HEK293 (cell line): ENCODE results near the gene NUP35.

ENCODE experiments used
- CTCF ChIA-PET: fragments of 350-600 bp; formaldehyde crosslinking; extraction: SDS; loops from one replicate; lab custom pipeline; 2021; ENCODE audit warnings: antibody characterized with exemption; lab: Yijun Ruan, JAX
- POLR2A ChIA-PET: fragments of 300-600 bp; formaldehyde crosslinking; extraction: SDS; loops from one replicate; lab custom pipeline; 2020; ENCODE audit warnings: antibody characterized with exemption, inconsistent platforms; lab: Yijun Ruan, JAX
- H3K27ac ChIP-seq: fragments of 200-500 bp; sonication (Bioruptor generic); 2 replicates; pipeline ENCODE4 v1.5.1; 2014; ENCODE audit warnings: low read depth, low read length, control low read depth, inconsistent platforms; ENCODE audit errors: extremely low read depth
- H3K36me3 ChIP-seq, 2 experiments: fragments of 200-500 bp in 1 of 2; sonication (Bioruptor generic) in 1 of 2; 1 replicate in 1 of 2; 2 replicates in 1 of 2; pipeline ENCODE4 v1.5.1; 2014 to 2017; ENCODE audit warnings: inconsistent platforms in 2 of 2, low read length in 2 of 2; ENCODE audit not compliant: control insufficient read depth in 2 of 2, insufficient read depth in 1 of 2
- H3K4me1 ChIP-seq: fragments of 200-500 bp; sonication (Bioruptor generic); 2 replicates; pipeline ENCODE4 v1.5.1; 2014; ENCODE audit warnings: mild to moderate bottlenecking, low read length, inconsistent platforms; ENCODE audit not compliant: control insufficient read depth, insufficient read depth
- H3K4me3 ChIP-seq: 2 replicates; pipeline ENCODE4 v1.5.1; 2011; ENCODE audit warnings: low read depth, mild to moderate bottlenecking, control low read depth, low read length, moderate library complexity
- H3K9me3 ChIP-seq: fragments of 200-500 bp; sonication (Bioruptor generic); 2 replicates; pipeline ENCODE4 v1.5.1; 2014; ENCODE audit warnings: low read depth, low read length, inconsistent platforms; ENCODE audit not compliant: control insufficient read depth, insufficient read depth
- GLIS1 ChIP-seq: fragments of 450-650 bp; formaldehyde crosslinking; IDR thresholded peaks from 2 replicates; pipeline ENCODE4 v1.5.1; 2016; ENCODE audit warnings: missing biosample characterization, missing genetic modification characterization
- HOXD13 ChIP-seq: sonication (generic); formaldehyde crosslinking; IDR thresholded peaks from 2 replicates; pipeline ENCODE4 v1.8.0; 2022; ENCODE audit warnings: missing genetic modification reagents, borderline replicate concordance
- KLF8 ChIP-seq: fragments of 450-650 bp; formaldehyde crosslinking; IDR thresholded peaks from 2 replicates; pipeline ENCODE4 v1.5.1; 2016; ENCODE audit warnings: missing biosample characterization, missing genetic modification characterization
- PATZ1 ChIP-seq: fragments of 450-650 bp; formaldehyde crosslinking; IDR thresholded peaks from 2 replicates; pipeline ENCODE4 v1.5.1; 2016; ENCODE audit warnings: missing biosample characterization, missing genetic modification characterization
- PBX3 ChIP-seq: sonication (generic); formaldehyde crosslinking; IDR thresholded peaks from 2 replicates; pipeline ENCODE4 v1.8.1; 2022; ENCODE audit warnings: mild to moderate bottlenecking, moderate library complexity, missing genetic modification reagents
- PRDM1 ChIP-seq: fragments of 450-650 bp; formaldehyde crosslinking; IDR thresholded peaks from 2 replicates; pipeline ENCODE4; 2016; ENCODE audit warnings: missing biosample characterization, missing genetic modification characterization
- PRDM10 ChIP-seq: fragments of 450-650 bp; formaldehyde crosslinking; IDR thresholded peaks from 2 replicates; pipeline ENCODE4 v1.5.1; 2016; ENCODE audit warnings: missing biosample characterization, missing genetic modification characterization
- RBAK ChIP-seq: fragments of 450-650 bp; formaldehyde crosslinking; IDR thresholded peaks from 2 replicates; pipeline ENCODE4 v1.5.1; 2016; ENCODE audit warnings: missing biosample characterization, missing genetic modification characterization
- ZBTB17 ChIP-seq: fragments of 450-650 bp; formaldehyde crosslinking; IDR thresholded peaks from 2 replicates; pipeline ENCODE4 v1.5.1; 2016; ENCODE audit warnings: missing biosample characterization, missing genetic modification characterization
- ZNF324 ChIP-seq: fragments of 450-650 bp; formaldehyde crosslinking; IDR thresholded peaks from 2 replicates; pipeline ENCODE4 v1.5.1; 2016; ENCODE audit warnings: missing biosample characterization, missing genetic modification characterization
- ZNF692 ChIP-seq: fragments of 450-650 bp; formaldehyde crosslinking; IDR thresholded peaks from 2 replicates; pipeline ENCODE4 v1.5.1; 2016; ENCODE audit warnings: missing biosample characterization, missing genetic modification characterization
- ZSCAN18 ChIP-seq: fragments of 450-650 bp; formaldehyde crosslinking; IDR thresholded peaks from 2 replicates; pipeline ENCODE4 v1.5.1; 2016; ENCODE audit warnings: missing biosample characterization, missing genetic modification characterization
- ZSCAN5A ChIP-seq: fragments of 450-650 bp; formaldehyde crosslinking; IDR thresholded peaks from 2 replicates; pipeline ENCODE4 v1.5.1; 2016; ENCODE audit warnings: missing biosample characterization, missing genetic modification characterization
- TF ChIP-seq, protein P1 (sequence below): fragments of 450-650 bp; formaldehyde crosslinking; IDR thresholded peaks from 2 replicates; pipeline ENCODE4 v1.5.1; 2016; ENCODE audit warnings: missing biosample characterization, missing genetic modification characterization
- TF ChIP-seq, protein P2 (sequence below): fragments of 450-650 bp; formaldehyde crosslinking; IDR thresholded peaks from 2 replicates; pipeline ENCODE4 v1.5.1; 2017; ENCODE audit warnings: missing biosample characterization, mild to moderate bottlenecking, missing genetic modification characterization, moderate library complexity
- TF ChIP-seq, protein P3 (sequence below): fragments of 450-650 bp; formaldehyde crosslinking; IDR thresholded peaks from 2 replicates; pipeline ENCODE4 v1.5.1; 2016; ENCODE audit warnings: missing biosample characterization, missing genetic modification characterization

Gene NUP35

GRCh38 chr2:183207110-183207509, 82.9 kb downstream of the NUP35 start:
- Histone ChIP-seq H3K36me3 (no peaks in the 10 kb centered on the region), H3K4me1 (no peaks in the 10 kb centered on the region), H3K9me3 (no peaks in the 10 kb centered on the region), H3K4me3 (no peak overlapping the region), H3K27ac (no peak overlapping the region)
- TF ChIP-seq ZBTB17 (tag by site-specific recombination): no peak
- TF ChIP-seq, protein P1, sequence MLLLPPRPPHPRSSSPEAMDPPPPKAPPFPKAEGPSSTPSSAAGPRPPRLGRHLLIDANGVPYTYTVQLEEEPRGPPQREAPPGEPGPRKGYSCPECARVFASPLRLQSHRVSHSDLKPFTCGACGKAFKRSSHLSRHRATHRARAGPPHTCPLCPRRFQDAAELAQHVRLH: no peak
- TF ChIP-seq ZSCAN18: no peak
- TF ChIP-seq, protein P2, sequence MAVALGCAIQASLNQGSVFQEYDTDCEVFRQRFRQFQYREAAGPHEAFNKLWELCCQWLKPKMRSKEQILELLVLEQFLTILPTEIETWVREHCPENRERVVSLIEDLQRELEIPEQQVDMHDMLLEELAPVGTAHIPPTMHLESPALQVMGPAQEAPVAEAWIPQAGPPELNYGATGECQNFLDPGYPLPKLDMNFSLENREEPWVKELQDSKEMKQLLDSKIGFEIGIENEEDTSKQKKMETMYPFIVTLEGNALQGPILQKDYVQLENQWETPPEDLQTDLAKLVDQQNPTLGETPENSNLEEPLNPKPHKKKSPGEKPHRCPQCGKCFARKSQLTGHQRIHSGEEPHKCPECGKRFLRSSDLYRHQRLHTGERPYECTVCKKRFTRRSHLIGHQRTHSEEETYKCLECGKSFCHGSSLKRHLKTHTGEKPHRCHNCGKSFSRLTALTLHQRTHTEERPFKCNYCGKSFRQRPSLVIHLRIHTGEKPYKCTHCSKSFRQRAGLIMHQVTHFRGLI (tag by site-specific recombination): no peak
- no peak for TF ChIP-seq ZNF692 (tag by site-specific recombination)
- no peak for TF ChIP-seq KLF8
- no peak for TF ChIP-seq ZSCAN5A (tag by site-specific recombination)
- ChIA-PET POLR2A (no interaction called here), CTCF (no interaction called here)

DNA sequence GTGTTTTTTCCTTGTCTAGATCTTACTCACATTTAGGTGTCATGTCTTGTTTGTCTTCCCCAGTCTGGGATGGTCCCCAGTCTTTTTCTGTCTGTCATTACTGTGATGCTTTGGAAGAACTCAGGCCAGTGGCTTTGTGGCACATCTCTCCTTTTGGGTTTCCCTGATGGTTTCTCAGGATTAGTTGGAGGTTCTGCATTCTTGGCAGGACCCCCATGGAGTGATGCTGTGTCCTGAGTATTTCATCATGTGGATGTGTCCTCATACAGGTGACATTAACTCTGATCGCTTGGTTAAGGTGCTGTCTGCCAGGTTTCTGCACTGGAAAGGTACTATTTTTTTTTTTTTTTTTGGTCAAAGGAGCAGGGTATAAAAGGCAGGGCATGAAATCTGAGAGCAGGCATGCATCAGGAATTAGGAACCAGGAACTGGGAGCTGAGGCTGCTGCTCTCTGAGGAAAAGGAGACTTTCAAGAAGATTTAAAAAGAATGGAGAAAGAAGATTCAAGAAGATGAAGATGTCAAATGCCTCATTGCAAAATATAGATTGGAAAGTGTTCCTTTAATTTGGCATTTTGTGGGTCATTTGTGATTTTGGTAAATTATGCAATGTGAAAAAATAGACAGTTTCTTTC, 85.3 kb downstream of the NUP35 start:
- Histone ChIP-seq H3K4me3 (no peak overlapping the region), H3K9me3 (no peaks in the 10 kb centered on the region), H3K36me3 (no peaks in the 10 kb centered on the region), H3K4me1 (no peaks in the 10 kb centered on the region), H3K27ac (no peak overlapping the region)
- ChIA-PET POLR2A (no interaction called here), CTCF (no interaction called here)
- TF ChIP-seq ZNF324 (tag by site-specific recombination) (no peak), GLIS1 (tag by site-specific recombination) (no peak), RBAK (tag by site-specific recombination) (no peak), PATZ1 (tag by site-specific recombination) (no peak), HOXD13 (no peak), PRDM10 (no peak), PBX3 (CRISPR knock-in tag) (no peak), PRDM1 (no peak), ZBTB17 (tag by site-specific recombination) (no peak)
- TF ChIP-seq, protein P3, sequence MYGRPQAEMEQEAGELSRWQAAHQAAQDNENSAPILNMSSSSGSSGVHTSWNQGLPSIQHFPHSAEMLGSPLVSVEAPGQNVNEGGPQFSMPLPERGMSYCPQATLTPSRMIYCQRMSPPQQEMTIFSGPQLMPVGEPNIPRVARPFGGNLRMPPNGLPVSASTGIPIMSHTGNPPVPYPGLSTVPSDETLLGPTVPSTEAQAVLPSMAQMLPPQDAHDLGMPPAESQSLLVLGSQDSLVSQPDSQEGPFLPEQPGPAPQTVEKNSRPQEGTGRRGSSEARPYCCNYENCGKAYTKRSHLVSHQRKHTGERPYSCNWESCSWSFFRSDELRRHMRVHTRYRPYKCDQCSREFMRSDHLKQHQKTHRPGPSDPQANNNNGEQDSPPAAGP: no peak
